Tibial artery (tissue), 4 donors: Measurements from ENCODE around the gene NELL2.

Experiments used
- DNase-seq, 2 donors: peaks; one replicate each; pipeline ENCODE4 v3.0.0-alpha.2; 2019
- H3K27ac ChIP-seq, 2 donors: fragments of 200-600 bp; sonication (generic) in 1 of 2; 1 replicate in 1 of 2; 2 replicates in 1 of 2; pipeline ENCODE4 v1.5.1; 2018 to 2019; ENCODE audit warnings: mild to moderate bottlenecking in 1 of 2
- H3K27me3 ChIP-seq, 2 donors: fragments of 200-600 bp; sonication (generic) in 1 of 2; one replicate each; pipeline versions ENCODE4 v1.5.1 to v1.6.0; 2016 to 2019
- H3K36me3 ChIP-seq, 3 donors: fragments of 200-600 bp; sonication (generic) in 2 of 3; one replicate each; pipeline ENCODE4 v1.5.1; 2016 to 2019; ENCODE audit warnings: mild to moderate bottlenecking in 2 of 3
- H3K4me1 ChIP-seq, 4 donors: fragments of 200-600 bp; sonication (generic) in 2 of 4; 1 replicate in 3 of 4; 2 replicates in 1 of 4; pipeline ENCODE4 v1.5.1; 2016 to 2019
- H3K4me3 ChIP-seq, 2 donors: fragments of 200-600 bp; sonication (generic) in 1 of 2; 1 replicate in 1 of 2; 2 replicates in 1 of 2; pipeline ENCODE4 v1.5.1; 2018 to 2019; ENCODE audit warnings: mild to moderate bottlenecking in 2 of 2
- H3K9me3 ChIP-seq, 3 donors: fragments of 200-600 bp; sonication (generic) in 1 of 3; one replicate each; pipeline ENCODE4 v1.5.1; 2016 to 2019
- intact Hi-C: fragments of 100-400 bp; cut with DNase I; formaldehyde crosslinking; loops from one replicate; pipeline ENCODE4 v1.15.0; 2023; ENCODE audit warnings: low total_unique reads
- TF ChIP-seq, protein P1 (sequence below), 2 experiments: fragments of 200-600 bp in 1 of 2; fragments of 450-650 bp in 1 of 2; IDR thresholded peaks; one replicate each; pipeline ENCODE4 v1.5.1; 2017 to 2019; ENCODE audit warnings: antibody characterized with exemption in 2 of 2, mild to moderate bottlenecking in 1 of 2, moderate library complexity in 1 of 2

Gene NELL2

DNA sequence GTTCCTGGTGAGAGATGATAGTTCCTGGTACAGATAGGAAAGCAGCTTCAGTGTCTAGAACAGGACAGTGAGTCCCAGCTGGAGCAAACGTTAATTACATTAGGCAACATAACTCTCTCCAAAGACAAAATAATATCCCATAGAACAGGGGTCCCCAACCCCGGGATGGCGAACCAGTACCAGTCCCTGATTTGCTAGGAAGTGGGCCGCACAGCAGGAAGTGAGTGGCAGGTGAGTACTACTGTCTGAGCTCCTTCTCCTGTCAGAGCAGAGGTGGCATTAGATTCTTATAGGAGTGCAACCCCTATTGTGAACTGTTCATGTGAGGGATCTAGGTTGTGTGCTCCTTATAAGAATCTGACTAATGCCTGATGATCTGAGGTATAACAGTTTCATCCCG lies 204.1 kb downstream of the NELL2 start:
- H3K9me3 ChIP-seq = no peaks in the 10 kb centered on the region
- TF ChIP-seq, protein P1, sequence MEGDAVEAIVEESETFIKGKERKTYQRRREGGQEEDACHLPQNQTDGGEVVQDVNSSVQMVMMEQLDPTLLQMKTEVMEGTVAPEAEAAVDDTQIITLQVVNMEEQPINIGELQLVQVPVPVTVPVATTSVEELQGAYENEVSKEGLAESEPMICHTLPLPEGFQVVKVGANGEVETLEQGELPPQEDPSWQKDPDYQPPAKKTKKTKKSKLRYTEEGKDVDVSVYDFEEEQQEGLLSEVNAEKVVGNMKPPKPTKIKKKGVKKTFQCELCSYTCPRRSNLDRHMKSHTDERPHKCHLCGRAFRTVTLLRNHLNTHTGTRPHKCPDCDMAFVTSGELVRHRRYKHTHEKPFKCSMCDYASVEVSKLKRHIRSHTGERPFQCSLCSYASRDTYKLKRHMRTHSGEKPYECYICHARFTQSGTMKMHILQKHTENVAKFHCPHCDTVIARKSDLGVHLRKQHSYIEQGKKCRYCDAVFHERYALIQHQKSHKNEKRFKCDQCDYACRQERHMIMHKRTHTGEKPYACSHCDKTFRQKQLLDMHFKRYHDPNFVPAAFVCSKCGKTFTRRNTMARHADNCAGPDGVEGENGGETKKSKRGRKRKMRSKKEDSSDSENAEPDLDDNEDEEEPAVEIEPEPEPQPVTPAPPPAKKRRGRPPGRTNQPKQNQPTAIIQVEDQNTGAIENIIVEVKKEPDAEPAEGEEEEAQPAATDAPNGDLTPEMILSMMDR (IDR thresholded peaks at IDR 0.05) = no peak
- no peaks in the 10 kb centered on the region for H3K27me3 ChIP-seq
- H3K4me1 ChIP-seq = no peaks in the 10 kb centered on the region
- no peak overlapping the region for H3K27ac ChIP-seq
- intact Hi-C loops = no loop called here
- no peak for DNase-seq
- H3K36me3 ChIP-seq = no peaks in the 10 kb centered on the region
- no peak overlapping the region for H3K4me3 ChIP-seq

DNA sequence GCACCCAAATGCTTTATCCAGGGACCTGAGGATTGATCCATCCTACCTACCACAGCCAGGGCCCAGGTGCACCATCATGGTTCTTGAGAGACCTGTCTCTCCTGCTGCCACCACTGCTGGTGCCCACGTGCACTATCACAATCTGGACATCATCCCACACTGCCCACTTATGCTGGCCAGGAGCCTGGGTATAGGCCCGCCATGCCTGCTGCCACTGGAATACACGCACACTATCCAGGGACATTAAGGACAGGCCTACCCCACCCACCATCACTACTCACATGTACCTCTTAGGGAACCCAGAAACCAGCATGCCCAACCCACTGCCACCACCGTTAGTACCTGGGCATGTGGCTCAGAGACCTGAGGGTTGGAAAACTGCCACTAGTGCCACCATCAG lies 207.7 kb downstream of the NELL2 start:
- Histone ChIP-seq H3K9me3 (no peaks in the 10 kb centered on the region), H3K27me3 (no peaks in the 10 kb centered on the region), H3K4me1 (no peaks in the 10 kb centered on the region), H3K27ac (no peak overlapping the region), H3K4me3 (no peak overlapping the region), H3K36me3 (no peaks in the 10 kb centered on the region)
- DNase-seq = no peak
- TF ChIP-seq, protein P1 (IDR thresholded peaks at IDR 0.05) = no peak
- intact Hi-C loops = no loop called here

DNA sequence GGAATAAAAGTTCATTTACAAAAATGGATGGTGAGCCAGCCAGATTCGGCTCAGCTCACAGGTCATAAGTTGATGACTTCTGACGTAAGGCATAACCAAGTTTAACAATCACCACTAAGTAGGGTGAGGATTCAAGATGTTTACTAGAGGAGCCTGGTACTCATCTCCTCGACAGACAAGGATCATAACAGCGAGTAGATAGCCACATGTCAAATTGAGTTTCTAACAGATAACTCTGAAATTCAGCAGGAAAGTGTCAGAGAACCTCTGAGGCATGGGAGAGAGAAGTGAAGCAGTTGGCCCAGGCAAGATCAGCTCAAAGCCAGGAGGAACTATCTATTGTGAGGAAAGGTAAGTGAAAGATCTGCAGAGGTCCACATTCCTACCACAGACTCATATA lies 208.7 kb downstream of the NELL2 start:
- intact Hi-C loops = no loop called here
- Histone ChIP-seq H3K27ac (no peak overlapping the region), H3K9me3 (no peaks in the 10 kb centered on the region), H3K36me3 (no peaks in the 10 kb centered on the region), H3K4me3 (no peak overlapping the region), H3K4me1 (no peaks in the 10 kb centered on the region), H3K27me3 (no peaks in the 10 kb centered on the region)
- TF ChIP-seq, protein P1 (IDR thresholded peaks at IDR 0.05) = no peak
- DNase-seq = no peak

DNA sequence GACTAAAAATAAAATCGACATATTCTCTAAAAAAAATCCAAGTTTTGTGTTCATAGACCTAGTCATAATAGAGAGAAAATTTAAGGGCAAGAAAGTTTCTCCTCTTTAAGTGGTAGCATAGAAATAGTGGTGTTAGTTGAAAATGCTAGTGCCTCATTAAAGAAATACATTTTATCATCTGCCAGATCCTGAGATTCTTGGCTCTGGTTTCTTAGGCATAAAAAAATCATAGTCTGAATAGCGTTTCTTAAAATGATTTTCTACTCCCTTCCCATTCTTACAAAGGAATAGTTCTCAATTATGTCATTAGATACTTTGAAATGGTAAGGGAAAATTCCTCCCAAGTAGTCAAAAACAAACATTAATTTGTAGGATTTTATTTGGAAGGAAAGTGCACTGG lies 212.8 kb downstream of the NELL2 start:
- Histone ChIP-seq H3K4me1 (no peaks in the 10 kb centered on the region), H3K4me3 (no peak overlapping the region), H3K27ac (no peak overlapping the region), H3K27me3 (no peaks in the 10 kb centered on the region), H3K36me3 (no peaks in the 10 kb centered on the region), H3K9me3 (no peaks in the 10 kb centered on the region)
- intact Hi-C loops = no loop called here
- TF ChIP-seq, protein P1 (IDR thresholded peaks at IDR 0.05) = no peak
- DNase-seq = no peak

DNA sequence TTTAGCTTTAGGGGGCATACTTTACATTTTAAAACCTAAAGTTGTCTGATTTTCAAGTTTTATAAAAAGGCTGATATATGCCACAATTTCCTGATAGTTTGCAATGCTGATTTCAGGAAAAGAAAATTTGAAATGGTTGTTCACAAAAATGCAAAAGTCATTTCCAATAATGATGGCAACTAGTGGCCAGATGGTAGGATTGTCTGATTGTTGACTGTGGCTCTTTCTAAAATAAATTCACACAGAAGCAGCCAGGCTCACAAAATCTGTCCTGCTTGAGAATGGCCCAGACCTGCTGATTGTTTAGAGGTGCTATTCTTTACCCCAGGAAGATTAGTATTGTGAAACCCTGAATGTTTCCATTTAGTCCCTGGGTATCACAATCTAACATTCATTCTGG lies 220.3 kb downstream of the NELL2 start:
- H3K9me3 ChIP-seq = no peaks in the 10 kb centered on the region
- intact Hi-C loops = no loop called here
- H3K27ac ChIP-seq = no peak overlapping the region
- TF ChIP-seq, protein P1 (IDR thresholded peaks at IDR 0.05) = no peak
- no peaks in the 10 kb centered on the region for H3K4me1 ChIP-seq
- no peak for DNase-seq
- no peaks in the 10 kb centered on the region for H3K36me3 ChIP-seq
- no peaks in the 10 kb centered on the region for H3K27me3 ChIP-seq
- H3K4me3 ChIP-seq = no peak overlapping the region
